ENCODE measurements around the gene CHMP1A.
"Not testable (repeated sequence)": the region's sequence is repeated elsewhere in the genome, so short reads cannot be mapped to it uniquely, and the experiment has no call there.

The CHMP1A gene

DNA sequence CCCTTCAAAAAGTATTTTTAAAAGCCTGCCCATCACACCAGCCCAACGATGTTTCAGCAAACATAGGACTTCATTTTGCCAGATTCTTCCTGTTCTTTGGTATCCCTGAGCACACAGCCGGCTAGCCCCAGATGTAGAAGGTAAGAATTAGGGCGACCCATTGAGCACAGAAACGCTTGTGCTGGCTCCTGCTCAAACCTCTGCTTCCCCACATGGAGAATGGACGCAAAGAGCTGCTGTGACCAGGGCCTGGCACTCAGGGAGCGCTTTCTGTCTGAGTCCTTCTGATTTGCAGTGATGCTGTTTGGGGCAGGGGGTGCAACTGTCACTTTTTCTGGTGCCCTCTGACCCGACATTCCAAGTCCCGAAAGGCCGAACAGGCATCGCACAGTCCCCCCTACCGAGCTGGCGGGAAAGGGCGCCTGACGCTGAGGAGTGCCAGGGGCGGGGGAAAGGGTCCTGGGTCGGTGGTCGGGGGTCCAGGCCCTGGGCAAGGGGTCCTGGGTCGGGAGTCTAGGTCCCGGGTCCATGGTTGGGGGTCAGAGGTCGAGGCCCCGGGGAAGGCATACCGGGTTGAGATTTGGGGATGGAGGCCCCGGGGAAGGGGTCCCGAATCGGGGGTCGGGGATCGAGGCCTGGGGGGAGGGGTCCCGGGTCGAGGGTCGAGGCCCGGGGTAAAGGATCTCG lies 930 bp downstream of the CHMP1A start:
- no peak for DNase-seq

DNA sequence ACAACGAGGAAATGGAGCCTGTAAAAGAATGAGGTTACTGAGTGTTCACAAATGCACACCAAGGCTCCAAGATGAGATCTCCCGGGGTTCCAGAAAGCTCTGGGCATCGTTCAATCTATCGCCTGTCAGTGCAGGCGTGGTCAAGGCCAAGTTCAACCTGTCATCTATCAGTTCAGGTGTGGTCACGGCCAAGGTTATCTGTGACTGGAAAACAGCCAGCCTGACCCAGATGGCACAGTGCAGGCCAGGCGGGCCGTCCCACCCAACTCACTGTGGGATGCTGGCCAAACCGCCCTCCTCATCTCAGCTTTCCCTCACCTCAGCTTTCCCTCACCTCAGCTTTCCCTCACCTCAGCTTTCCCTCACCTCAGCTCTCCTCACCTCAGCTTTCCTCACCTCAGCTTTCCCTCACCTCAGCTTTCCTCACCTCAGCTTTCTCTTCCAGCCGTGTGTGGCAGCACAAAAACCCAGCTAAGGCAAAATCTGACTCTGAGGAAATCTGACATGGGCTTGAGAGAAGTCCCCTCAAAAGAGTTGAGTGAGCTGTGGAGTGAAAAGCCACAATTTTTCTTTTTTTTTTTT lies 2.4 kb downstream of the CHMP1A start:
- no peak for DNase-seq

DNA sequence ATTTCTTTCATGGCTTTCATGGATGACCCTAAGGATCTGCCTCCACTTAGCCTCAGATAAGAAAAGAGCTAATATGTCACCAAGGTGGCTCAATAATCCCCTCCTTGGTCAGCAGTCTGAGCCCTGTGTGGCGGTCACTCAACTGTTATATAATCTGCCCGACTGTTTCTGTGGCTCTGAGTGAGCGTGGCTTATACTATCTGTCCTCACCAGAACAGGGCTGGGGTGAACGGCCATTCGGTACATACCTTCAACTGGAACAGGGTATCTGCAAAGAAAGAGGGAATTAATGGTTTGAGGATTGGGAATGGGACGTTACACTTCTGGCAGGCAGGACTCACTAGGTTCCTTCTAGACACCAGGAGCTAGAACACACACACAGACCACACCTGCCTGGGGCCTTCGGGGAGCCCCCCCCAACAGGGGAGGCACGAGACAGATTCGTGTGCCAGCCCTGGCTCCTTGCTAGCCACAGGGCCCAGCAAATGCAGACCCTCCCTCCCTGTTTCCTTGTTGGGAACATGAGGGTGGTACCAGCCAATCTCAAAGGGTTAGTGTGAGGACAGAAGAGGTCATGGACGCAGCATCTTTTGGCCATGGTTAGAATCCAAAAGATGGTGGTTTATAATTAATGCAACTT lies 3.7 kb downstream of the CHMP1A start:
- DNase-seq = no peak

DNA sequence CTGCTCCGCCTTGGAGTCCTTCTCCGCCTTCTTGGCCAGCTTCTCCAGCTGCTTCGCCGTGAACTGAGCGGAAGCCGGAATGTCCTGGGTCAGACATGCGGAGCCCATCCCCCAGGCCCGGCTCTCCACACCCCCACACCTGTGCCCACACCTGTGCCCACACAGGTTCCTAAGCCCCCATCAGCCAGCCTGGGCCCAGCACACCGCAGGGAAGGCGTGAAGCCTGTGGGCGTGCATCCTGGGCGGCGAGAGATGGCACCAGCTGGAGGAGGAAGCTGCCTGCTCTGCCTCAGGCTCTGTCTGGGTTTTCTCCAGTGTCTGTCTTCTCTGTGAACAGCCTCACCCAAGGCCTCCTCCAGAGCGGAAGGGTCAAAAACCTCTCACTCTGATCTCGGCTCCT lies 5.9 kb downstream of the CHMP1A start:
- no peak for DNase-seq

DNA sequence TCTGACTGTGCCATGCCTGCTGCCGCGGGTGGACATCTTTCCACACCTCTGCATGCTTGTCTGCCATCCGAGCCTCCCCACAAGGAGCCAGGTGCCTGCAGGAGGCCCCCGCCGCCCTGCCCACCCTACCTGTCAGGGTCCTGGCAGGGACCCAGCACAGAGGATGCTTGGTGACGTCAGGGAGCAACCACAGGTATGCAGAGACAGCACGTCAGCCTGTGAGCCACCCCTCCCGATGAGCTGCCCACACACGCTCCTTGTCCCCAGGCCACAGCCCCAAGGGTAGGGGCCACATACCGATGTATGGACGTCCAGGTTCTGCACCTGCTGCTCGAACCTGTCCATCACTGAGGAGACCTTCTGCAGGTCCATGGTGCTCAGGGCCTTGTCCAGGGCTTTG lies 10.6 kb downstream of the CHMP1A start:
- no peak for DNase-seq

DNA sequence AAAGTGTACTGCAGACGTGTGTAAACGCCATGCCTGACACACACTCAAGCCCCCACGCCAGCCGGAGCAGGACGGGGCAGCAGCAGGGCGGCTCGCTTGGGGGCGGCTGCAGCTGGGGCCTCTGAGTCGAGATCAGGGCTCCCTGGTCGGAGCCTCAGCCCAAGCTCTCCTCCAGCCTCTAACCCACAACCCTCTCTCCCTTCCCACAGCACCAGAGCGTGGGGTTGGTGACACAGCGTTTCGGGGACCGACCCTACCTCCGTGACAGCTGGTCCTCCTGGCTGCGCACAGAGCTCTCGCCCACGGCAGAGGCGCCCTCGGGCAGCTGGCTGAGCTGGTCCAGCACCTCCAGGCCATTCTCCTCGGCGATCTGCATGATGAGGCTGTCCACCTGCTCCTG lies 11.2 kb downstream of the CHMP1A start:
- DNase-seq = no peak

DNA sequence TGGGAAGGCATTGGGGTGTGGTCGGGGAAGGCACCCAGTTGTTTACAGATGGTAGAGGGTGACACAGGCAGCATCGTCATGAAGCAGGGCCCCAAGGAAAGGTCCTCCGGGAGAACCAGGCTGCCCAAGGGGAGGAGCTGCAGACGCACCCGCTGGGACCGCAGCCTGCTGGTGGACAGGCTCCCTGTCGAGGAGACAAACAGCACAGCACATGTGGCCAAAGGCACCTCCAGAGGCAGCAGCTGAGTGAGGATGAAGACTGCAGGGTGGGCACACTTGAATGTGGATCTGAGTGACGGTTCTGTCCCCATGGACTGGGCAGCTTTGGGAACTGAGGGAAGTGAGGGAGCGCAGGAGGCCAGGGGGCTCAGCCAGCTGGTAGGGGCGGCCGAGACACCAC lies 12.4 kb downstream of the CHMP1A start:
- no peak for DNase-seq

DNA sequence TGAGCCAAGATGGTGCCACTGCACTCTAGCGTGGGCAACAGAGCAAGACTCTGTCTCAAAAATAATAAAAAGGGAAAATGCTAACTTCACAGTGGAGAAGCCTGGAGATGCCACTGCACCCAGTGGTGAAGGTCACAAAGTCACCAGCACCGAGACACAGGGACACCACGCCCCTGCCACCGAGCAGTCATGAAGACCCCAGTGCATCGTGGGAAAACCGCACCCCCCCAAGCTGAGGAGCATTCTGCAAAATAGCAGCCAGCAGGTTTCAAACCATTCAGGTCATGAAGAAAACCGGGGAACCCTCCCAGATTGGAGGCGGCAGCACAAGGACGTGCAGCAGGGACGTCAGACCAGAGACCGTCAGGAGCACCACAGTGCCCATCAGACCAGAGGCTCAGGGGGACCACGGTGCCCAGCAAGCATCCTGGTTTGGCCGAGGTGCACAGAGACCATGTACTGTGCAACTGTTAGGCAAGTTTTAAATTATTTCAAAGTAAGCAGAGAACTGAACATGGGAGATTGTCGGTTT lies 13.7 kb downstream of the CHMP1A start:
- DNase-seq = no peak

DNA sequence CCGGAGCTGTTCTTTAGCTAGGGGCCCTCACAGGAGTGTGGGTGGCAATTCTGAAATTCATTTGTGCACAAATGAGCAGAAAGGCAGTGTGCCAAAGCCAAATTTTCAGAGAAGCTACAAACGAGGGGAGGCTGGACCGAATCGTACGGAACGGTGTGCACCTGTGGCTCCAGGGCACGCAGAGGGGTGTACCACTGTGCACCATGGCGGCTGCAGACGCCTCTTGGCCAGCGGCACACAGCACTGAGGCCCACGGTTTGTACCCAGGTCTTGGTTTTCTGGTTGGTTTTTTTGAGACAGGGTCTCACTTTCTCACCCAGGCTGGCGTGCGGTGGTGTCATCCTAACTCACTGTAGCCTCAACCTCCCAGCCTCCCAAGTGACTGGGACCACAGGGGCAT lies 14.9 kb downstream of the CHMP1A start:
- no peak for DNase-seq

DNA sequence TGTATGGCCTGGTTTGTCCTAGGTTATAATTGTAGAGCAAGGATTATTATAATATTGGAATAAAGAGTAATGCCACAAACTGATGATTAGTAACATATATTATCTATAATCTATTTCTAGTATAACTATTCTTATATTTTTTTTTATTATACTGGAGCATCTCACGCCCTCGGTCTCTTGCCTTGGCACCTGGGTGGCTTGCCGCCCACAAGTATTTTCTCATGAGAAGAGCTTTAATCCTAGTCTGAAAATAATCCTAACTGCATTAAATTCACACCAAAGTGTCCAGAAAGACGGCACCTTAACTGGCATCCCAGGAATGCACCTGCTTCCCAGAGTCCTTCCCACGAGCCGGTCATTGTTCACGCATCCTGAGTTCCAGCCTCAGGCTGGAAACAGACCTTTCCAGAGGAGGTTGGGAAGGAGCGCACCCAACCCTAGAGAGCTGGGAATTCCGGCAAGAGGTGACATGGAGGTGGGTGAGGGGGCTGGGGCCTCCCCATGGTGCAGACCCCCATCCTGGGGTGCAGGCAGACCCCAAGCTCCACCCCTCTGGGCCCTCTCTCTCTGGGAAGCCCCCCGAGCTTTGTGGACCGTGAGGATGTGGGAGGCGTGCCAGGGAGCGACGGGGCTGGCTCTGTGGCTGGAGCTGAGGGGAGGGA lies 15.9 kb downstream of the CHMP1A start:
- DNase-seq = no peak

DNA sequence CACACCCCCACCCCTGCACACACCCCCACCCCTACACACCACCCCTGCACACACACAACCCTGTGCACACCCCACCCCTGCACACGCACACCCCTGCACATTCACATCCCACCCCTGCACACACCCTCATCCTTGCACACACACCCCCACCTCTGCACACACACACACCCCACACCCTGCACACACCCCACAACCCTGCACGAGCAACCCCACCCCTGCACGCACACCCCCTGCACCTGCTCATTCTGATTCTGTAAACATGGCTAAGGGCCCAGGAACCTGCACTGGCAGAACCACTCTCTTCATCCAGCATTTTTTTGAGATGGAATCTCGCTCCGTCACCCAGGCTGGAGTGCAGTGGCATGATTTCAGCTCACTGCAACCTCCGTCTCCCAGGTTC lies 18.1 kb downstream of the CHMP1A start:
- DNase-seq = no peak

DNA sequence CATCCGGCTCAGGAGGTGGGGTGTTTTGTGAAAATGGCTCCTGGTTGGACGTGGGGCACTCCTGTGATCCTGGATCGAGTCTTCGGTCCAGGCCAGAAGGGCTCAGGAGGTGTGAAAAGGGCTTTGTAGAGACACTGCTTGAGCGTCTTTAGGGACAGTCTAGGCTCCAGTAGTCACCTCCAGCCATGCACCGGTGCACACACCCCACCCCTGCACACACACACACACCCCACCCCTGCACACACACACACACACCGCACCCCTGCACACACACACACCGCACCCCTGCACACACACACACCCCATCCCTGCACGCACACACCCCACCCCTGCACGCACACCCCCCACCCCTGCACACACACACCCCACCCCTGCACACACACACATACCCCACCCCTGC lies 19.1 kb downstream of the CHMP1A start:
- no peak for DNase-seq

DNA sequence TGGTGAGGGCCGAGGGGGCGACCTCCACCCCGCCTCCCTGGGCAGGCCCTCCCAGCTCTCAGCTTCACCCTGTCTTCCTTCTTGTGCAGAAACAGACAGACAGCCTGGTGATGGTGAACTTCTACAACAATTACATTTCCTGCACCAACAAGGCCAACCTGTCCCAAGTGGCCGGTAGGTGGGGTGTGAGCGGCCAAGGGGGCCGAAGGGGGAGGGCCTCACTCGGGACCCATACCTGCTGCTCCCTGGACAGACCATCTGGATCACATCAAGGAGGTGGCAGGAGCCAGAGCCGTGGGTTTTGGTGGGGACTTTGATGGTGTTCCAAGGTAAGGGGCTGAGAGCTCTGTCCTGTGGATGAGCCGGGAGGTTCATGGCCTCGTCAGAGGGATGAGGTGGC lies 20.1 kb downstream of the CHMP1A start:
- DNase-seq = no peak

DNA sequence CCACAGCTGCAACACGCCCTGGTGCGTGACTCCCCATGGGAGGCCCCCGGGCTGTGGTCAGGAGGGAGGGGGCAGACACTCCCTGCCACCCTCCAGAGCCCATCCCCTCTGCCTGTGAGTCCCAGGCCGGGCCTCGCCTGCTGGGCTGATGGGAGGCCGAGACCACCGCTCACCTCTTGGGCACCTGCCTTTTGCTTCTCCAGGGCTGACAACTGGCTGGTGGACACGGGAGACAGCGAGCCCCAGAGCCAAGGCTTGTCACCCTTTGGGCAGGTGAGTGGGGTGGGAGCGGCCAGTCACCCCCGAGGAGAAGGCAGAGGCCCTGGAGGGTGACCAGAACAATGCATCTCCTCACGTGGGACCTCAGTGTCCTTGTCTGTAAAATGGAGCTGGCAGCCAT lies 20.8 kb downstream of the CHMP1A start:
- no peak for DNase-seq

DNA sequence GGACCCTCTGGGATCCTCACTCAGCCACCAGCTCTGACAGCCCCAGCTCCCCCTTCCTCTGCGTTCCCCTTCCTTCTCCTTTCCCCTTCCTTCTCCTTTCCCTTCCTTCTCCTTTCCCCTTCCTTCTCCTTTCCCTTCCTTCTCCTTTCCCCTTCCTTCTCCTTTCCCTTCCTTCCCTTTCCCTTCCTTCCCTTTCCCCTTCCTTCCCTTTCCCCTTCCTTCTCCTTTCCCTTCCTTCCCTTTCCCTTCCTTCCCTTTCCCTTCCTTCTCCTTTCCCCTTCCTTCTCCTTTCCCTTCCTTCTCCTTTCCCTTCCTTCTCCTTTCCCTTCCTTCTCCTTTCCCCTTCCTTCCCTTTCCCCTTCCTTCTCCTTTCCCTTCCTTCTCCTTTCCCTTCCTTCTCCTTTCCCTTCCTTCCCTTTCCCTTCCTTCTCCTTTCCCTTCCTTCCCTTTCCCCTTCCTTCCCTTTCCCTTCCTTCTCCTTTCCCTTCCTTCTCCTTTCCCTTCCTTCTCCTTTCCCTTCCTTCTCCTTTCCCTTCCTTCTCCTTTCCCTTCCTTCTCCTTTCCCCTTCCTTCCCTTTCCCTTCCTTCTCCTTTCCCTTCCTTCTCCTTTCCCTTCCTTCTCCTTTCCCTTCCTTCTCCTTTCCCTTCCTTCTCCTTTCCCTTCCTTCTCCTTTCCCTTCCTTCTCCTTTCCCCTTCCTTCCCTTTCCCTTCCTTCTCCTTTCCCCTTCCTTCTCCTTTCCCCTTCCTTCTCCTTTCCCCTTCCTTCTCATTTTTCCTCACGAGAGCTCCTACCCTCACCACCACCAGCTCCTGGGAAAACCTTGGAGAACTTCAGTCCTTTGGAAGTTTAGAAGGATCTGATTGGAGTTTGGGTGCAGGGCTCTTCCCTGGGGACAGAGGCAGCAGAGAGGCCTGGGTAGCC lies 22.8 kb downstream of the CHMP1A start:
- not testable (repeated sequence) for DNase-seq

DNA sequence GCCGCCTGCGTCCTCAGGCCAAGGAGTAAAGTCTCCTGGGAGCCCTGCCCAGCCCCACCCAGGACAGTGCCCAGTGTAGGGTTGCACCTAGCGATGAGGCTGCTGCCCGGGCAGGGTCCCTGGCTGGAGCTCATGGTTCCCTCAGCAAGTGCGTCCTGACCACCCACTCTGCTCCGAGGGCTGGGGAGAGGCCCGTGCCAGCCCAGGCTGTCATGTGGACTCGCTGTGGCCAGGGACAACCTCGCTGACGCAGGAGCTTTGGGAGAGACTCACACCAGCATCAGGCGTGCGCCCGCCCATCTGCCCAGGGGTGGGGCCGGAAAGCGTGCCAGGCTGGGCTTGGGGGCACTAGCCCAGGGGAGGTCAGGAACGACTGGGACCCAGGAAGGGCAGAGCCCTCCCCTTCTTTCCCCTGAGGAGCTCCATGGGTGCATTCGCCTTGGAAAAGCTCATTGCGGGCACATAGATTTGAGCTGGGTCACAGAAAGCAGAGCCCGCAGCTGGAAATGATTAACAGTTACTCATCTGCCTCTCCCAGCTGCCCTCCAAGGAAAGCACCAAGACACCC lies 24.4 kb downstream of the CHMP1A start:
- no peak for DNase-seq

DNA sequence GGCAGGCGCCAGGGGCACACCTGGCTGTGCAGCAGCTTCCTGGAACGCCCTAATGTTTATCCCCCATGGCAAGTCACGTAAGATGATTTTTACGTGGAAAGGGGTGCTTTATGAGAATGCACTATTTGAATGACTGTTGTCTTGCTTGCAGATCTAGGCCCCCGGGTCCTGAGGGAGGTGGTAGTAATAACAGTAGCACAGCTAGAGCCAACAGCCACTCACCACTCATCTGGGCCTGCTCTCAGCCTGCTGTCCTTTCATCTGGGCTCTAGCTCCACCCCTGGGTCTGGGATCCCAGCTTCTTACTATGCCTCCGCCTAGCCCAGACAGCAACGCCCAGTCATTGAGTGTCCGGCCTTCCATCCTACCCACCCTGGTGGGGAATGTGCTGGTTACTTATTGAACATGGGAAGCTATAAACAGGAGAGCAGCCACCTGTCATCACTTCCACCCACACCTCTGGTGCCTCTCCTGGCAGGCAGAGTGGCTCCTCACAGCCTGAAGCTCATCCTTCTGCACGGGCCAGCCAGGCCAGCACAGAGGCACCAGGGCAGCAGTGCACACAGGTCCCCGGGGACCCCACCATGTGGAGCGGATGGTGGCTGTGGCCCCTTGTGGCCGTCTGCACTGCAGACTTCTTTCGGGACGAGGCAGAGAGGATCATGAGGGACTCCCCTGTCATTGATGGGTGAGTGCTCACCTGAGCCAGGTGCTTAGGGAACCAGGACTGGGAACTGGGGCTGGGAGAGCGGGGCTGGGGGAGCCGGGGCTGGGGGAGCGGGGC lies 27.5 kb downstream of the CHMP1A start:
- DNase-seq = no peak

DNA sequence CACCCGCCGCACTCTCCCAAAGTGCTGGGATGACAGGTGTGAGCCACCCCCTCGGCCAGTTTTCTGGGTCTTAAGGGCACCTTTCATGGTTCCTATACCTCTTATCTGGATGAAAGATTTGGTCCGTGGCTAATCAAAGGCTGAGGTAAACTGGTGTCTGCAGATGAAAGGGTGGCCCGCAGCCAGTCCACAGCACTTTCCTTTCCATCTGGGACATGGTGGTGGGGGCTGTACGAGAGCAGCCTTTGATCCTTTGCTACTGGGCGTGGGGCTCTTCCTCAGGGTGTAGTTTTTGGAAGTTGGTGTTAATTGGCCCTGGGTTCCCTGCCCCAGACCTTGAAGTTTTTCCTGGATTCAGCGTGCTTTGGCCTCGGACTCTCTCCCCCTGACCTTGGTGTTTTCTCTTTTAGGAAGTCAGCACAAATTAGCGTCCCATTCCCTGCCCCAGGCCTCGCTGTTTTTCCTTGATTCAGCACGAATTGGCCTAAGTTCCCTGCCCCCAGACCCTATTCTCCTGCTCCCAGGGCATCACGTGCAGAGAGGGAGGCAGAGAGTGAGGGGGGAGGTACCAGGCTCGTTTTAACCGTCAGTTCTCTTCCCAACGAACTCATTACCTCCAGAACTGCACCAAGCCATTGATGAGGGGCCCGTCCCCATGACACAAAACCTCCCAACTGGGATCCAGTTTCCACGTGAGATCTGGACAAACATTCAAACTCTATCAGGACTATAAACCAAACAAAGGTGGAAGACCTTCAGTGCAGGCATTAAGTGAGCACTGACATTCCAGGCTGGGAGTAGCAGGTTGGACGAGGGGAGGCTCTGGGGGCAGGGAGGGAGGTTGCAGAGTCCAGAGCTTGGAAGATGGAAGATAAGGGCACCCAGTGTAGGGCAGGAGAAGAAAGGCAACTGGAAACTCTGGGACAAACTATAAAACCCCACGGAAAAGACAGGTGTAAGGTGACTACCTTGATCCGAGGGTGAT lies 32.4 kb downstream of the CHMP1A start:
- DNase-seq = no peak

DNA sequence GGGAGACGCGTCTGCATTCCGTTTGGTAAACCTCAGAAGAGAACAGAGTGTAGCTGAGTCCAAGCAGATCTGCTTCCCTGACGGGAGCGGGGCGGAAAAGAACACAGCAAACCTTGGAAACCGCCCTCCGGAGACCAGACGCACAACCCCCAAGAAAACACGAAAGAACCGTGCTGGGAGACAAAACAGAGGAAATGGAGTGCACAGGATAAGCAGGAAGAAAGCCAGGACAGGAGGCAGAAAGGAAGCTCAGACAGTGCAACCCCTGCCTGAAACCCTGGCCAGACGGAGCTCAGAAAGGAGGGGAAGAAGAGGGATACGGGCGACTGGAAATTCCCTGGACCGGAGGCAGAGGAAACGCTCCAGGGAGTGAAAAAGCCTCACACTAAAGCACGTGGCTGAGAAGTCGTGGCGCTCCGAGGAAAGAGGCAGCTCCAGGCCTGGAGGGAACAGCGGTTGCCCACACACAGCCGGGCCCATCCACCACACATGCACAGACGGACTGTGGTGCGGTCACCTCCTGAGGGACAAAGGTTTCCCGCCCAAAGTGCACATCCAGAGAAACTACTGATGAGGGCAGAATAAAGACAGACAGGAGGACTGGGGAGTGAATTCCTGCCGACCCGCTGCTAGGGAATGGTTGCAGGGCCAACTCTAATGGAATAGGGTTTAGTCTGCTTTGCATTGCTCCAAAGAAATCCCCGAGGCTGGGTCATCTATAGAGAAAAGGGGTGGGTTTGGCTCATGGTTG lies 33.8 kb downstream of the CHMP1A start:
- DNase-seq = no peak

All from NCI-H1092 (cell line).